Neural progenitor cell (in vitro differentiated cells): Measurements from ENCODE around the gene TSR1. TPM values are rescaled to one million over a fixed set of nuclear protein-coding genes. Genes with fewer than 3 reads are reported as not detected.

Experiments used
- DNase-seq: peaks from one replicate; pipeline ENCODE4 v3.0.0-alpha.2; 2016; ENCODE audit warnings: low spot score
- H2AFZ ChIP-seq: fragments of 200-600 bp; sonication (generic); replicated peaks from 2 replicates; pipeline ENCODE4 v1.6.1; 2016; ENCODE audit warnings: antibody characterized with exemption
- H3F3A ChIP-seq: fragments of 200-600 bp; sonication (generic); 2 replicates; pipeline ENCODE4 v1.6.1; 2016; ENCODE audit warnings: antibody characterized with exemption, low read depth
- H3K27ac ChIP-seq: fragments of 200-600 bp; sonication (generic); 2 replicates; pipeline ENCODE4 v1.5.1; 2016; ENCODE audit warnings: mild to moderate bottlenecking
- H3K27me3 ChIP-seq: fragments of 200-600 bp; sonication (generic); 2 replicates; pipeline ENCODE4 v1.6.1; 2016; ENCODE audit warnings: mild to moderate bottlenecking, moderate library complexity
- H3K36me3 ChIP-seq: fragments of 200-600 bp; sonication (generic); 2 replicates; pipeline ENCODE4 v1.5.1; 2016
- H3K4me1 ChIP-seq: fragments of 200-600 bp; sonication (generic); 2 replicates; pipeline ENCODE4 v1.6.1; 2016; ENCODE audit warnings: mixed run types
- H3K4me2 ChIP-seq: fragments of 200-600 bp; sonication (generic); 2 replicates; pipeline ENCODE4 v1.6.1; 2016
- H3K4me3 ChIP-seq: fragments of 200-600 bp; sonication (generic); 2 replicates; pipeline ENCODE4 v1.5.1; 2016
- H3K79me2 ChIP-seq: fragments of 200-600 bp; sonication (generic); 2 replicates; pipeline ENCODE4 v1.6.1; 2016; ENCODE audit warnings: low read depth
- H3K9ac ChIP-seq: fragments of 200-600 bp; sonication (generic); 2 replicates; pipeline ENCODE4 v1.6.1; 2016
- H3K9me3 ChIP-seq: fragments of 200-600 bp; sonication (generic); 2 replicates; pipeline ENCODE4 v1.5.1; 2016; ENCODE audit warnings: low read depth
- H4K20me1 ChIP-seq: fragments of 200-600 bp; sonication (generic); 2 replicates; pipeline ENCODE4 v1.6.1; 2016; ENCODE audit warnings: low read depth
- H3K27ac Mint-ChIP-seq: 3 replicates; pipeline ENCODE4 v1.8.0; 2021; ENCODE audit warnings: mixed read lengths
- H3K27me3 Mint-ChIP-seq: 2 replicates; pipeline ENCODE4 v1.8.0; 2022; ENCODE audit warnings: low read depth, mild to moderate bottlenecking, inconsistent platforms, moderate library complexity, mixed read lengths; ENCODE audit not compliant: insufficient read depth
- H3K36me3 Mint-ChIP-seq: 3 replicates; pipeline ENCODE4 v1.8.0; 2021; ENCODE audit warnings: mixed read lengths
- H3K4me1 Mint-ChIP-seq: 3 replicates; pipeline ENCODE4 v1.8.0; 2021; ENCODE audit warnings: mixed read lengths
- H3K4me3 Mint-ChIP-seq: 3 replicates; pipeline ENCODE4 v1.8.0; 2021; ENCODE audit warnings: mild to moderate bottlenecking, moderate library complexity, mixed read lengths
- H3K9me3 Mint-ChIP-seq: 3 replicates; pipeline ENCODE4 v1.8.0; 2020; ENCODE audit warnings: mixed read lengths
- CTCF ChIP-seq: fragments of 200-600 bp; sonication (generic); IDR thresholded peaks from 2 replicates; pipeline ENCODE4 v1.5.1; 2017; ENCODE audit warnings: antibody characterized with exemption, mild to moderate bottlenecking
- EZH2 ChIP-seq: fragments of 200-600 bp; sonication (generic); IDR thresholded peaks from 2 replicates; pipeline ENCODE4 v1.6.1; 2017; ENCODE audit warnings: antibody characterized with exemption, mild to moderate bottlenecking, moderate library complexity
- EZH2phosphoT487 ChIP-seq: fragments of 200-600 bp; sonication (generic); IDR thresholded peaks from 2 replicates; pipeline ENCODE4 v1.6.1; 2017; ENCODE audit warnings: antibody characterized with exemption
- total RNA-seq: library from RNA; depleted of rRNA; stranded (reverse); fragments of >200 nt; gene quantifications from 2 replicates; pipeline ENCODE4 v1.2.3, GENCODE V29; 2015; ENCODE audit warnings: low replicate concordance

TSR1 gene
- total RNA-seq, 1 donor from 2014 or later, result 42.2 TPM

- Histone ChIP-seq H3K27me3 (no peaks in the 10 kb centered on the region), H3K4me1 (peaks cover 16% of the 10 kb centered on the region), H3K4me2 (peak within 1 kb of the TSS; percentile 95), H4K20me1 (peaks cover 44% of the 10 kb centered on the region), H3F3A (peaks cover 28% of the 10 kb centered on the region), H3K9ac (peak within 1 kb of the TSS; percentile 76), H3K4me3 (peak within 1 kb of the TSS; percentile 76), H3K27ac (peak within 1 kb of the TSS; percentile 94), H3K36me3 (no peaks in the 10 kb centered on the region), H2AFZ (peak within 1 kb of the TSS; percentile 81), H3K9me3 (no peaks in the 10 kb centered on the region), H3K79me2 (peaks cover 59% of the 10 kb centered on the region)
- H3K36me3 Mint-ChIP-seq, result peaks cover 26% of the 10 kb centered on the region
- peak within 1 kb of the TSS; percentile 95 for H3K4me3 Mint-ChIP-seq
- H3K4me1 Mint-ChIP-seq, result peaks cover 32% of the 10 kb centered on the region
- no peaks in the 10 kb centered on the region for H3K9me3 Mint-ChIP-seq
- DNase-seq, result peak; percentile 97
- no peaks in the 10 kb centered on the region for H3K27me3 Mint-ChIP-seq
- TF ChIP-seq EZH2phosphoT487 (peak; percentile 29), EZH2 (no peak)
- H3K27ac Mint-ChIP-seq, result peak within 1 kb of the TSS; percentile 69
These were observed 32.8 kb downstream of the TSR1 start, which contains the start of the genes SMG6 and SRR for GRCh38 chr17:2303204-2304188. TSS of gene SMG6 (minus strand) at chr17:2303785. CDS start at chr17:2303720, 65 bp downstream. TSS of gene SRR (plus strand) at chr17:2303950. CDS start at chr17:2315561, 11,611 bp downstream.

DNA sequence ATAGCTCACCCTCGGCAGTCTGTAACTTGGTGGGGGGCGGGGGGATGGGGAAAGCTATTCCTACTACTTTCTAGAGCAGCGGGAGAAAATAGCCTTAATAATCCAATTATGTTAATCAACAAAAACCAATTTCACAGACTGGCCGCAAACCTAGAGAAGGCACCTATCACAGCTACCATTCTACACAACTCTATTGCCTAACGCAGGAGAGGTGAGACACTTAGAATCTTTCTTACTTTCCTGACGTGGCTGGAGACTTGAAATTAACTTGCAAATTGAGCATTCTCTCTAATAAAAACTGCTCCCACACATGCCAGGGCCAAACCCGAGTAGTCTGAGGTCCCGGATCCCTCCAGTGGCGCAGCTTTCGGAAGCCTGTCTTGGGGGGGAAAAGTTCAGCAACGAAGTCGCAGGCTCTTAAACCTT is 33.5 kb downstream of the TSR1 start:
- Histone ChIP-seq H3K27ac (peak overlapping the region; percentile 94), H3K9me3 (no peaks in the 10 kb centered on the region), H3K4me1 (peaks cover 16% of the 10 kb centered on the region), H3K79me2 (peaks cover 64% of the 10 kb centered on the region), H3K4me3 (peak overlapping the region; percentile 76), H3F3A (peaks cover 28% of the 10 kb centered on the region), H4K20me1 (peaks cover 49% of the 10 kb centered on the region), H3K9ac (peak overlapping the region; percentile 76), H3K36me3 (no peaks in the 10 kb centered on the region), H2AFZ (peak overlapping the region; percentile 81), H3K27me3 (no peaks in the 10 kb centered on the region), H3K4me2 (peak overlapping the region; percentile 95)
- Mint-ChIP-seq H3K36me3 (peaks cover 30% of the 10 kb centered on the region), H3K27me3 (no peaks in the 10 kb centered on the region), H3K4me1 (peaks cover 32% of the 10 kb centered on the region), H3K9me3 (no peaks in the 10 kb centered on the region), H3K4me3 (peak overlapping the region; percentile 95), H3K27ac (peak overlapping the region; percentile 69)
- TF ChIP-seq EZH2phosphoT487 (no peak), EZH2 (no peak), CTCF (no peak)
- DNase-seq, result peak; percentile 40

DNA sequence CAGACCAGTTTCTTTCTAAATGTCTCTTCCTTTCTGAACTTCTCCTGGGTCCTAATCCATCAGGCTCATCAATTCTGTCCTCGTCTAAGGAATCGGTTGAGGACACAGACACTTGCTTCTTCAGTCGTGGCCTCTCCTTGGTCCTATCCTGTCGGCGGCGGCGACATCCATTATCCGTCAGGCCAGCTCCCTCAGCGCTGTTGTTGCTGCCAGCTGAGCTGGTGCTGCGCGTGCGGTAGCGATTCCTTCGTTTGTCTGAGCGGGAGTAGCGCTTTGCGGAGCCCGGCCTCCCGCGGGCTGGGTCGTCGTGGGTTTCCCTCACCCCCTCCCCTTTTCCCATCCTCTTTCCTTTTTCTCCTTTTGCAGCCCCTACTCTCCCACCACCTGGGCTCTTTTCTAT is 36.5 kb downstream of the TSR1 start:
- no peaks in the 10 kb centered on the region for H3K9me3 Mint-ChIP-seq
- Histone ChIP-seq H3K4me2 (no peak overlapping the region), H3F3A (peaks cover 24% of the 10 kb centered on the region), H3K27ac (no peak overlapping the region), H3K9me3 (no peaks in the 10 kb centered on the region), H3K27me3 (no peaks in the 10 kb centered on the region), H3K79me2 (peaks cover 71% of the 10 kb centered on the region), H3K36me3 (peaks cover 3% of the 10 kb centered on the region), H3K4me3 (no peak overlapping the region), H3K4me1 (peaks cover 16% of the 10 kb centered on the region), H2AFZ (no peak overlapping the region), H4K20me1 (peaks cover 73% of the 10 kb centered on the region), H3K9ac (no peak overlapping the region)
- no peak for TF ChIP-seq CTCF
- H3K27ac Mint-ChIP-seq, result peak overlapping the region; percentile 64
- H3K36me3 Mint-ChIP-seq, result peaks cover 40% of the 10 kb centered on the region
- DNase-seq, result no peak
- H3K27me3 Mint-ChIP-seq, result peaks cover 2% of the 10 kb centered on the region
- H3K4me1 Mint-ChIP-seq, result peaks cover 30% of the 10 kb centered on the region
- H3K4me3 Mint-ChIP-seq, result no peak overlapping the region
